Esophagus squamous epithelium (tissue), 4 donors: Measurements from ENCODE around the gene CREBL2.

Experiments used
- POLR2A ChIP-seq, 4 donors: fragments of 450-650 bp; IDR thresholded peaks; one replicate each; pipeline ENCODE4 v1.6.1; 2017; ENCODE audit warnings: antibody characterized with exemption in 4 of 4, mild to moderate bottlenecking in 4 of 4, moderate library complexity in 3 of 4
- TF ChIP-seq, protein P1 (sequence below), 6 experiments: fragments of 450-650 bp in 4 of 6; fragments of 200-600 bp in 2 of 6; sonication (generic) in 2 of 6; IDR thresholded peaks; one replicate each; pipeline ENCODE4 v1.5.1; 2016 to 2019; ENCODE audit warnings: antibody characterized with exemption in 6 of 6, mild to moderate bottlenecking in 4 of 6, moderate library complexity in 4 of 6

DNA sequence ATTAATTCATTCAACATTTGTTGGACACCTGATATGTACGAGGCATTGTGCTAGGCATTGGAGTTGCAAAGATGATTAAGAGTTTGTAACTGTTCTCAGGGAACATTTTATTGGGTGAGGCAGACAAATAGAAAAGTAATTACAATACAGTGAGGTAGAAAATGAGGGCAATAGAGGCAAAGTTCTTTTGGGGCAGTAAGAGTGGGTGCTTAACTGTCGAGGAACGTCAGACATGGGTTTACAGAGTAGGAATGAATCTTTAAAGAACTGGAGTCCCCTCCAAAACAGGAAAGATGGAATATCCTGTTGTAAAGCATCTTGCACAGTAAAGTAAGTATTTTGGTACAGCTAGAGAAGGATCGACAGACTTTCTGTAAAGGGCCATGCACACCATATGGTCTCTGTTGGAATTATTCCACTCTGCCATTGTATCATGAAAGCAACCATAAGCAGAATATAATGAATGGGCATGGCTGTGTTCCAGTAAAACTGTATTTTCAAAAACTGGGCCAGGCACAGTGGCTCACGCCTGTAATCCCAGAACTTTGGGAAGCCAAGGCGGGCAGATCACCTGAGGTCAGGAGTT lies 9.1 kb downstream of the CREBL2 start:
- no peak for TF ChIP-seq POLR2A (IDR thresholded peaks at IDR 0.05)
- TF ChIP-seq, protein P1, sequence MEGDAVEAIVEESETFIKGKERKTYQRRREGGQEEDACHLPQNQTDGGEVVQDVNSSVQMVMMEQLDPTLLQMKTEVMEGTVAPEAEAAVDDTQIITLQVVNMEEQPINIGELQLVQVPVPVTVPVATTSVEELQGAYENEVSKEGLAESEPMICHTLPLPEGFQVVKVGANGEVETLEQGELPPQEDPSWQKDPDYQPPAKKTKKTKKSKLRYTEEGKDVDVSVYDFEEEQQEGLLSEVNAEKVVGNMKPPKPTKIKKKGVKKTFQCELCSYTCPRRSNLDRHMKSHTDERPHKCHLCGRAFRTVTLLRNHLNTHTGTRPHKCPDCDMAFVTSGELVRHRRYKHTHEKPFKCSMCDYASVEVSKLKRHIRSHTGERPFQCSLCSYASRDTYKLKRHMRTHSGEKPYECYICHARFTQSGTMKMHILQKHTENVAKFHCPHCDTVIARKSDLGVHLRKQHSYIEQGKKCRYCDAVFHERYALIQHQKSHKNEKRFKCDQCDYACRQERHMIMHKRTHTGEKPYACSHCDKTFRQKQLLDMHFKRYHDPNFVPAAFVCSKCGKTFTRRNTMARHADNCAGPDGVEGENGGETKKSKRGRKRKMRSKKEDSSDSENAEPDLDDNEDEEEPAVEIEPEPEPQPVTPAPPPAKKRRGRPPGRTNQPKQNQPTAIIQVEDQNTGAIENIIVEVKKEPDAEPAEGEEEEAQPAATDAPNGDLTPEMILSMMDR (IDR thresholded peaks at IDR 0.05) = no peak
